RWPE2 (cell line): ENCODE data around the gene DAAM1.

Source experiments
- ATAC-seq: fragments of 200-7000 bp; cut with Tn5 transposase; 3 replicates; pipeline ENCODE4 v1.9.1; 2021; ENCODE audit warnings: low read depth
- DNase-seq: peaks from one replicate; pipeline ENCODE4 v3.0.0-alpha.2; 2020; ENCODE audit warnings: low spot score
- H3K27ac ChIP-seq: fragments of 450-650 bp; 2 replicates; pipeline ENCODE4 v1.5.1; 2017; ENCODE audit warnings: mild to moderate bottlenecking; ENCODE audit not compliant: poor library complexity, severe bottlenecking
- H3K27me3 ChIP-seq: fragments of 250-450 bp; sonication (Bioruptor Pico); 2 replicates; pipeline ENCODE4 v1.5.1; 2021; ENCODE audit warnings: mild to moderate bottlenecking, moderate library complexity; ENCODE audit not compliant: insufficient read depth, poor library complexity, severe bottlenecking
- H3K36me3 ChIP-seq: fragments of 250-450 bp; sonication (Bioruptor Pico); 2 replicates; pipeline ENCODE4 v1.5.1; 2020; ENCODE audit warnings: low read depth, mild to moderate bottlenecking, moderate library complexity
- H3K4me1 ChIP-seq: fragments of 250-450 bp; sonication (Bioruptor Pico); 2 replicates; pipeline ENCODE4 v1.5.1; 2021; ENCODE audit warnings: mild to moderate bottlenecking, moderate library complexity; ENCODE audit not compliant: insufficient read depth, poor library complexity, severe bottlenecking
- H3K4me3 ChIP-seq: fragments of 250-450 bp; sonication (Bioruptor Pico); 2 replicates; pipeline ENCODE4 v1.5.1; 2021; ENCODE audit warnings: mild to moderate bottlenecking, moderate library complexity; ENCODE audit not compliant: severe bottlenecking
- H3K9me3 ChIP-seq: fragments of 250-450 bp; sonication (Bioruptor Pico); 2 replicates; pipeline ENCODE4 v1.5.1; 2021; ENCODE audit warnings: mild to moderate bottlenecking, moderate library complexity; ENCODE audit not compliant: severe bottlenecking
- CTCF ChIP-seq: fragments of 450-650 bp; IDR thresholded peaks from one replicate; pipeline ENCODE4 v1.5.1; 2017; ENCODE audit warnings: mild to moderate bottlenecking, moderate library complexity; ENCODE audit not compliant: poor library complexity, severe bottlenecking

DAAM1 gene

GRCh38 chr14:59189786-59190368 is 1.4 kb downstream of the DAAM1 start:
- DNase-seq, result peak; percentile 94
- ATAC-seq, result peak; percentile 46
- Histone ChIP-seq H3K36me3 (no peaks in the 10 kb centered on the region), H3K9me3 (no peaks in the 10 kb centered on the region), H3K27me3 (no peaks in the 10 kb centered on the region), H3K4me1 (peaks cover 23% of the 10 kb centered on the region), H3K27ac (peak overlapping the region; percentile 52), H3K4me3 (peak overlapping the region; percentile 78)
- no peak for TF ChIP-seq CTCF

GRCh38 chr14:59190372-59190771 is 1.9 kb downstream of the DAAM1 start:
- Histone ChIP-seq H3K9me3 (no peaks in the 10 kb centered on the region), H3K4me3 (peak overlapping the region; percentile 78), H3K36me3 (no peaks in the 10 kb centered on the region), H3K27me3 (no peaks in the 10 kb centered on the region), H3K27ac (no peak overlapping the region), H3K4me1 (peaks cover 23% of the 10 kb centered on the region)
- TF ChIP-seq CTCF, result peak; percentile 16
- DNase-seq, result no peak
- no peak for ATAC-seq

GRCh38 chr14:59195912-59196311 is 7.4 kb downstream of the DAAM1 start:
- Histone ChIP-seq H3K36me3 (no peaks in the 10 kb centered on the region), H3K4me1 (peaks cover 14% of the 10 kb centered on the region), H3K4me3 (no peak overlapping the region), H3K27me3 (no peaks in the 10 kb centered on the region), H3K27ac (no peak overlapping the region), H3K9me3 (no peaks in the 10 kb centered on the region)
- DNase-seq (no peak), ATAC-seq (no peak)
- TF ChIP-seq CTCF, result no peak

- Histone ChIP-seq H3K36me3 (no peaks in the 10 kb centered on the region), H3K9me3 (no peaks in the 10 kb centered on the region), H3K27me3 (no peaks in the 10 kb centered on the region), H3K4me3 (no peak overlapping the region), H3K27ac (no peak overlapping the region), H3K4me1 (no peaks in the 10 kb centered on the region)
- ATAC-seq, result no peak
- TF ChIP-seq CTCF, result no peak
- DNase-seq, result no peak
These were observed 9.3 kb downstream of the DAAM1 start for GRCh38 chr14:59197695-59198262.

GRCh38 chr14:59199205-59199604 is 10.7 kb downstream of the DAAM1 start:
- TF ChIP-seq CTCF, result peak; percentile 9
- no peak for DNase-seq
- Histone ChIP-seq H3K36me3 (no peaks in the 10 kb centered on the region), H3K27ac (no peak overlapping the region), H3K9me3 (no peaks in the 10 kb centered on the region), H3K4me1 (no peaks in the 10 kb centered on the region), H3K4me3 (no peak overlapping the region), H3K27me3 (no peaks in the 10 kb centered on the region)
- no peak for ATAC-seq
